GM12878 (cell line): Measurements from ENCODE around the gene TTLL1. TPM values are rescaled to one million over a fixed set of nuclear protein-coding genes. Genes with fewer than 3 reads are reported as not detected.

ENCODE experiments used
- BACH1 ChIP-seq: fragments of 450-650 bp; IDR thresholded peaks from 2 replicates; pipeline ENCODE4 v1.6.1; 2017; ENCODE audit warnings: mild to moderate bottlenecking, borderline replicate concordance
- CREB1 ChIP-seq: IDR thresholded peaks from 2 replicates; pipeline ENCODE4 v1.6.1; 2012; ENCODE audit warnings: low read depth, mild to moderate bottlenecking, inconsistent platforms
- CTCF ChIP-seq, 3 experiments: IDR thresholded peaks in 2 of 3; conservative IDR thresholded peaks in 1 of 3; 2 replicates each; pipeline ENCODE4 v1.5.1; 2011; ENCODE audit warnings: low read depth in 3 of 3, low read length in 3 of 3, mild to moderate bottlenecking in 3 of 3, control low read depth in 2 of 3, moderate library complexity in 2 of 3, inconsistent platforms in 1 of 3, mixed read lengths in 1 of 3; ENCODE audit not compliant: control insufficient read depth in 2 of 3, insufficient read depth in 1 of 3; ENCODE audit errors: extremely low read depth in 1 of 3
- HDAC2 ChIP-seq: fragments of 200-600 bp; sonication (generic); IDR thresholded peaks from 2 replicates; pipeline ENCODE4 v1.6.1; 2017
- HDGF ChIP-seq: fragments of 450-650 bp; IDR thresholded peaks from 2 replicates; pipeline ENCODE4 v1.6.1; 2016; ENCODE audit warnings: antibody characterized with exemption
- HSF1 ChIP-seq: fragments of 150-350 bp; IDR thresholded peaks from 2 replicates; pipeline ENCODE4 v1.6.1; 2014; ENCODE audit warnings: mild to moderate bottlenecking, low read depth, low read length
- IRF4 ChIP-seq: IDR thresholded peaks from 2 replicates; pipeline ENCODE4 v1.6.1; 2011; ENCODE audit warnings: low read depth, low read length
- KLF5 ChIP-seq: fragments of 450-650 bp; IDR thresholded peaks from 2 replicates; pipeline ENCODE4 v1.6.1; 2014; ENCODE audit warnings: mild to moderate bottlenecking; ENCODE audit not compliant: partially characterized antibody
- NFYA ChIP-seq: IDR thresholded peaks from 2 replicates; pipeline ENCODE4 v1.6.1; 2011; ENCODE audit warnings: low read depth, mild to moderate bottlenecking, low read length, improper control_type of control experiment, borderline replicate concordance
- NFYB ChIP-seq: IDR thresholded peaks from 2 replicates; pipeline ENCODE4 v1.6.1; 2011; ENCODE audit warnings: low read depth, mild to moderate bottlenecking, low read length, improper control_type of control experiment, moderate library complexity; ENCODE audit not compliant: insufficient read depth
- RFX5 ChIP-seq: IDR thresholded peaks from 2 replicates; pipeline ENCODE4 v1.6.1; 2011; ENCODE audit warnings: low read depth, low read length, improper control_type of control experiment
- SPI1 ChIP-seq: IDR thresholded peaks from 2 replicates; pipeline ENCODE4 v1.6.1; 2011; ENCODE audit warnings: low read depth, mild to moderate bottlenecking, low read length, moderate library complexity, borderline replicate concordance; ENCODE audit not compliant: insufficient read depth
- TCF12 ChIP-seq: IDR thresholded peaks from 2 replicates; pipeline ENCODE4 v1.6.1; 2011; ENCODE audit warnings: low read depth, mild to moderate bottlenecking, low read length
- YY1 ChIP-seq: IDR thresholded peaks from 2 replicates; pipeline ENCODE4 v1.6.1; 2011; ENCODE audit warnings: low read depth, mild to moderate bottlenecking, low read length
- ZBED1 ChIP-seq: IDR thresholded peaks from 2 replicates; pipeline ENCODE4 v1.6.1; 2016; ENCODE audit warnings: borderline replicate concordance
- polyA plus RNA-seq, 11 experiments: library from polyadenylated mRNA; depleted of rRNA in 4 of 11; unstranded in 6 of 11; stranded (reverse) in 5 of 11; fragments of >200 nt; fragmentation: Nextera tagmentation in 4 of 11; fragmentation: Illumina TruSeq in 1 of 11; extraction: Ambion mirVana in 4 of 11; extraction: Trizol in 1 of 11; gene quantifications; 1 replicate in 1 of 11; 2 replicates in 10 of 11; pipeline versions ENCODE4 v1.2.1 to v1.2.3, GENCODE V29; 2011 to 2016; ENCODE audit warnings: inconsistent platforms in 2 of 11, missing spikeins in 2 of 11, low read depth in 1 of 11
- total RNA-seq, 4 experiments: library from RNA; depleted of rRNA in 3 of 4; stranded (reverse); fragments of >200 nt in 3 of 4; fragmentation: Illumina TruSeq in 1 of 4; extraction: Trizol in 1 of 4; gene quantifications; 2 replicates each; pipeline versions ENCODE4 v1.2.1 to v1.2.3, GENCODE V29; 2013 to 2021
- TF ChIP-seq, protein P1 (sequence below): fragments of 450-650 bp; IDR thresholded peaks from 2 replicates; pipeline ENCODE4 v1.6.1; 2016; ENCODE audit warnings: mild to moderate bottlenecking, moderate library complexity, borderline replicate concordance
- TF ChIP-seq, protein P2 (sequence below): IDR thresholded peaks from 2 replicates; pipeline ENCODE4 v1.6.1; 2011; ENCODE audit warnings: borderline replicate concordance, low read depth, mild to moderate bottlenecking, moderate library complexity, low read length; ENCODE audit not compliant: insufficient read depth, poor library complexity, severe bottlenecking
- TF ChIP-seq, protein P3 (sequence below): fragments of 450-650 bp; IDR thresholded peaks from 2 replicates; pipeline ENCODE4 v1.6.1; 2017; ENCODE audit warnings: antibody characterized with exemption, mild to moderate bottlenecking, moderate library complexity

TTLL1 gene
- total and polyA plus RNA-seq, 10 of the 15 experiments (the other 5 are each of a cell fraction or from before 2014, with no cell fraction given): 0.39 to 4.8 (median 3.2) TPM

DNA sequence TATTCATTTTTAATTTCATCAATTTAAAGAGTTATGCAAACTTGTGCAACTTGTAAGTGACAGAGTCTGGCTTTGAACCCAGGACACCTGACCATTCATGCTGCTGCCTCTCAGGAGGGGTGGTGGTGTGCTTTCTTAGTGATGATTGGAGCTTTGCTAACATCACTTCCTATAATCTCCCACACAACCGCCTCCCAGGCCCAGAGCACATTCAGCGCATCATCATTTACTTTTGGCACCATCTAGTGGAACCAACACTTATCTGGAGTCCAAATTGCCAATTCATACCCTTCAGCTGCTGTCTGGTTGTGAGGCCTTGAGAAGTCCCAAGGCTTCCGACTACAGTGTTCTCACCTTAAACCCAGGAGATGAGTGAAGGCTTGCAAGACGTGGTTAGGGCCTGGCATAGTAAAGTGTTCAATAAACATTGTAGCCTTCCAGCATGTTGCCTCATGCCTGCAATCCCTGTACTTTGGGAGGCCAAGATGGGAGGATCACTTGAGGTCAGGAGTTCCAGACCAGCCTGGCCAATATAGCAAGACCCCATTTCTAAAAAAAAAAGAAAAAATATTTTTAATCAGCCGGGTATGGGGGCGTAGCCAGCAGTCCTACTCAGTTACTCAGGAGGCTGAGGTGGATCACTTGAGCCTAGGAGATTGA, 1.1 kb upstream of the TTLL1 start (continued):
- TF ChIP-seq, protein P1, sequence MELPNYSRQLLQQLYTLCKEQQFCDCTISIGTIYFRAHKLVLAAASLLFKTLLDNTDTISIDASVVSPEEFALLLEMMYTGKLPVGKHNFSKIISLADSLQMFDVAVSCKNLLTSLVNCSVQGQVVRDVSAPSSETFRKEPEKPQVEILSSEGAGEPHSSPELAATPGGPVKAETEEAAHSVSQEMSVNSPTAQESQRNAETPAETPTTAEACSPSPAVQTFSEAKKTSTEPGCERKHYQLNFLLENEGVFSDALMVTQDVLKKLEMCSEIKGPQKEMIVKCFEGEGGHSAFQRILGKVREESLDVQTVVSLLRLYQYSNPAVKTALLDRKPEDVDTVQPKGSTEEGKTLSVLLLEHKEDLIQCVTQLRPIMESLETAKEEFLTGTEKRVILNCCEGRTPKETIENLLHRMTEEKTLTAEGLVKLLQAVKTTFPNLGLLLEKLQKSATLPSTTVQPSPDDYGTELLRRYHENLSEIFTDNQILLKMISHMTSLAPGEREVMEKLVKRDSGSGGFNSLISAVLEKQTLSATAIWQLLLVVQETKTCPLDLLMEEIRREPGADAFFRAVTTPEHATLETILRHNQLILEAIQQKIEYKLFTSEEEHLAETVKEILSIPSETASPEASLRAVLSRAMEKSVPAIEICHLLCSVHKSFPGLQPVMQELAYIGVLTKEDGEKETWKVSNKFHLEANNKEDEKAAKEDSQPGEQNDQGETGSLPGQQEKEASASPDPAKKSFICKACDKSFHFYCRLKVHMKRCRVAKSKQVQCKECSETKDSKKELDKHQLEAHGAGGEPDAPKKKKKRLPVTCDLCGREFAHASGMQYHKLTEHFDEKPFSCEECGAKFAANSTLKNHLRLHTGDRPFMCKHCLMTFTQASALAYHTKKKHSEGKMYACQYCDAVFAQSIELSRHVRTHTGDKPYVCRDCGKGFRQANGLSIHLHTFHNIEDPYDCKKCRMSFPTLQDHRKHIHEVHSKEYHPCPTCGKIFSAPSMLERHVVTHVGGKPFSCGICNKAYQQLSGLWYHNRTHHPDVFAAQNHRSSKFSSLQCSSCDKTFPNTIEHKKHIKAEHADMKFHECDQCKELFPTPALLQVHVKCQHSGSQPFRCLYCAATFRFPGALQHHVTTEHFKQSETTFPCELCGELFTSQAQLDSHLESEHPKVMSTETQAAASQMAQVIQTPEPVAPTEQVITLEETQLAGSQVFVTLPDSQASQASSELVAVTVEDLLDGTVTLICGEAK: no peak
- TF ChIP-seq IRF4: no peak
- peak; percentile 46 to 66 (median 58); a peak in 5 of 6 replicates for TF ChIP-seq CTCF (IDR thresholded peaks at IDR 0.05 in 2 of 3, conservative IDR thresholded peaks at IDR 0.05 in 1 of 3; ENCODE audit: control insufficient read depth in 2 of 3, extremely low read depth in 1 of 3, insufficient read depth in 1 of 3, low read depth in 3 of 3, low read length in 3 of 3)
- TF ChIP-seq NFYB: no peak
- TF ChIP-seq, protein P2, sequence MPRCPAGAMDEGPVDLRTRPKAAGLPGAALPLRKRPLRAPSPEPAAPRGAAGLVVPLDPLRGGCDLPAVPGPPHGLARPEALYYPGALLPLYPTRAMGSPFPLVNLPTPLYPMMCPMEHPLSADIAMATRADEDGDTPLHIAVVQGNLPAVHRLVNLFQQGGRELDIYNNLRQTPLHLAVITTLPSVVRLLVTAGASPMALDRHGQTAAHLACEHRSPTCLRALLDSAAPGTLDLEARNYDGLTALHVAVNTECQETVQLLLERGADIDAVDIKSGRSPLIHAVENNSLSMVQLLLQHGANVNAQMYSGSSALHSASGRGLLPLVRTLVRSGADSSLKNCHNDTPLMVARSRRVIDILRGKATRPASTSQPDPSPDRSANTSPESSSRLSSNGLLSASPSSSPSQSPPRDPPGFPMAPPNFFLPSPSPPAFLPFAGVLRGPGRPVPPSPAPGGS: no peak
- no peak for TF ChIP-seq CREB1
- TF ChIP-seq HDGF: no peak
- peak; percentile 33; the same call in 1 of the 2 replicates for TF ChIP-seq SPI1
- TF ChIP-seq, protein P3, sequence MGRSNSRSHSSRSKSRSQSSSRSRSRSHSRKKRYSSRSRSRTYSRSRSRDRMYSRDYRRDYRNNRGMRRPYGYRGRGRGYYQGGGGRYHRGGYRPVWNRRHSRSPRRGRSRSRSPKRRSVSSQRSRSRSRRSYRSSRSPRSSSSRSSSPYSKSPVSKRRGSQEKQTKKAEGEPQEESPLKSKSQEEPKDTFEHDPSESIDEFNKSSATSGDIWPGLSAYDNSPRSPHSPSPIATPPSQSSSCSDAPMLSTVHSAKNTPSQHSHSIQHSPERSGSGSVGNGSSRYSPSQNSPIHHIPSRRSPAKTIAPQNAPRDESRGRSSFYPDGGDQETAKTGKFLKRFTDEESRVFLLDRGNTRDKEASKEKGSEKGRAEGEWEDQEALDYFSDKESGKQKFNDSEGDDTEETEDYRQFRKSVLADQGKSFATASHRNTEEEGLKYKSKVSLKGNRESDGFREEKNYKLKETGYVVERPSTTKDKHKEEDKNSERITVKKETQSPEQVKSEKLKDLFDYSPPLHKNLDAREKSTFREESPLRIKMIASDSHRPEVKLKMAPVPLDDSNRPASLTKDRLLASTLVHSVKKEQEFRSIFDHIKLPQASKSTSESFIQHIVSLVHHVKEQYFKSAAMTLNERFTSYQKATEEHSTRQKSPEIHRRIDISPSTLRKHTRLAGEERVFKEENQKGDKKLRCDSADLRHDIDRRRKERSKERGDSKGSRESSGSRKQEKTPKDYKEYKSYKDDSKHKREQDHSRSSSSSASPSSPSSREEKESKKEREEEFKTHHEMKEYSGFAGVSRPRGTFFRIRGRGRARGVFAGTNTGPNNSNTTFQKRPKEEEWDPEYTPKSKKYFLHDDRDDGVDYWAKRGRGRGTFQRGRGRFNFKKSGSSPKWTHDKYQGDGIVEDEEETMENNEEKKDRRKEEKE: no peak
- TF ChIP-seq HSF1: no peak
- TF ChIP-seq KLF5: no peak
- TF ChIP-seq YY1: peak; percentile 31; the same call in 1 of the 2 replicates
- no peak for TF ChIP-seq HDAC2
- TF ChIP-seq ZBED1: no peak
- no peak for TF ChIP-seq RFX5
- TF ChIP-seq TCF12: no peak
- no peak for TF ChIP-seq BACH1
- TF ChIP-seq NFYA: no peak
- TF ChIP-seq, all 136 proteins: peak for 7
